ENCODE measurements around the gene WASHC4.

The WASHC4 gene

GRCh38 chr12:105116969-105117368 is 9.4 kb downstream of the WASHC4 start:
- no peak for DNase-seq (ENCODE audit: low spot score)
- in situ Hi-C loops (cut with MboI; ENCODE audit: low pct_unique_long_range_greater_than_20kb, low sequenced_read_pairs, unreplicated experiment) = no loop called here
- TF ChIP-seq, protein P1, sequence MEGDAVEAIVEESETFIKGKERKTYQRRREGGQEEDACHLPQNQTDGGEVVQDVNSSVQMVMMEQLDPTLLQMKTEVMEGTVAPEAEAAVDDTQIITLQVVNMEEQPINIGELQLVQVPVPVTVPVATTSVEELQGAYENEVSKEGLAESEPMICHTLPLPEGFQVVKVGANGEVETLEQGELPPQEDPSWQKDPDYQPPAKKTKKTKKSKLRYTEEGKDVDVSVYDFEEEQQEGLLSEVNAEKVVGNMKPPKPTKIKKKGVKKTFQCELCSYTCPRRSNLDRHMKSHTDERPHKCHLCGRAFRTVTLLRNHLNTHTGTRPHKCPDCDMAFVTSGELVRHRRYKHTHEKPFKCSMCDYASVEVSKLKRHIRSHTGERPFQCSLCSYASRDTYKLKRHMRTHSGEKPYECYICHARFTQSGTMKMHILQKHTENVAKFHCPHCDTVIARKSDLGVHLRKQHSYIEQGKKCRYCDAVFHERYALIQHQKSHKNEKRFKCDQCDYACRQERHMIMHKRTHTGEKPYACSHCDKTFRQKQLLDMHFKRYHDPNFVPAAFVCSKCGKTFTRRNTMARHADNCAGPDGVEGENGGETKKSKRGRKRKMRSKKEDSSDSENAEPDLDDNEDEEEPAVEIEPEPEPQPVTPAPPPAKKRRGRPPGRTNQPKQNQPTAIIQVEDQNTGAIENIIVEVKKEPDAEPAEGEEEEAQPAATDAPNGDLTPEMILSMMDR (IDR thresholded peaks at IDR 0.05; ENCODE audit: extremely low read depth, insufficient read depth, missing control alignments) = no peak

DNA sequence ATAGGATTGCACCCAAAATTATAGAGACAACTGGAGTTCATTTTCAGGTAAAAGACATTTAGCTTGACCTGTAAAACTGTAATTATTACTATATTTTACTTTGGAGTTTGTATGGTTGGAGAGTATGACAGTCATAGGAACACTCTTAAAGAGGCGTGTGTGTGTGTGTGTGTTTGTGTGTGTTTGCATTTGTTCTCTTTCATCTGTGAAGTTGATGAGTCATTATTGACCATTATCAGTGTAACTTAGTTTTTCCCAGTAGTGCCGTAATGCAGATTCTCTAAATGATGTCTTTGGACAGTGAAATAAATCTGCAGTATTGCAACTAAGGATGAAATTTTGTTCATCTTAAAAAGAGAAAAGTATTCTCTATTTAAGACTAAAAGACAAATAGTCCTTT is 13.0 kb downstream of the WASHC4 start:
- TF ChIP-seq, protein P1 (IDR thresholded peaks at IDR 0.05; ENCODE audit: extremely low read depth, insufficient read depth, missing control alignments) = no peak
- in situ Hi-C loops (cut with MboI; ENCODE audit: low pct_unique_long_range_greater_than_20kb, low sequenced_read_pairs, unreplicated experiment) = no loop called here
- DNase-seq (ENCODE audit: low spot score) = no peak

GRCh38 chr12:105138248-105138647 is 30.7 kb downstream of the WASHC4 start:
- no peak for DNase-seq (ENCODE audit: low spot score)
- in situ Hi-C loops (cut with MboI; ENCODE audit: low pct_unique_long_range_greater_than_20kb, low sequenced_read_pairs, unreplicated experiment) = no loop called here
- TF ChIP-seq, protein P1 (IDR thresholded peaks at IDR 0.05; ENCODE audit: extremely low read depth, insufficient read depth, missing control alignments) = no peak

- DNase-seq (ENCODE audit: low spot score) = no peak
- TF ChIP-seq, protein P1 (IDR thresholded peaks at IDR 0.05; ENCODE audit: extremely low read depth, insufficient read depth, missing control alignments) = no peak
- in situ Hi-C loops (cut with MboI; ENCODE audit: low pct_unique_long_range_greater_than_20kb, low sequenced_read_pairs, unreplicated experiment) = no loop called here
These were observed 33.9 kb downstream of the WASHC4 start for GRCh38 chr12:105141320-105141922.

- TF ChIP-seq, protein P1 (IDR thresholded peaks at IDR 0.05; ENCODE audit: extremely low read depth, insufficient read depth, missing control alignments) = no peak
These were observed 34.7 kb downstream of the WASHC4 start for GRCh38 chr12:105142259-105142658.

DNA sequence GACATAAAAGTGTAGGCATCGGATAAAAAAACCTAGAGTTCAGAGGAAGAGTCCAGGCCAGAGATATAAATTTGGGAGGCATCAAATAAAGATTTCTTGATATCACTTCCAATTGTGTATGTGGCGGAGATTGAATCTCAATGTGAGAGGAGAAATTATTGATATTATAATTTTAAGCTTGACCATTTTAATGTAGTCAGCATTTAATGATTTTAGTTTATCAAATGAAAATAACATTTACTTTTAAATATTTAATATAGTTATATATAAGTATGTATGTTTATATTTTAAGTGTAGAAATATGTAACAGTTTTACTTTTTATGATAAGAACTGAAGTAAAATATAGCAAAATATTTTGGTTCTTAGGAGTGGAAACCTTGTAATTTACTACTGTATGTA is 48.7 kb downstream of the WASHC4 start:
- no peak for DNase-seq (ENCODE audit: low spot score)
- TF ChIP-seq, protein P1 (IDR thresholded peaks at IDR 0.05; ENCODE audit: extremely low read depth, insufficient read depth, missing control alignments) = no peak
- in situ Hi-C loops (cut with MboI; ENCODE audit: low pct_unique_long_range_greater_than_20kb, low sequenced_read_pairs, unreplicated experiment) = no loop called here

More at GRCh38 chr12:105142259-105142658, 34.7 kb downstream of the WASHC4 start:
- no peak for DNase-seq (ENCODE audit: low spot score)
- in situ Hi-C loops (cut with MboI; ENCODE audit: low pct_unique_long_range_greater_than_20kb, low sequenced_read_pairs, unreplicated experiment) = no loop called here

Data from GM13977 (cell line).